GM12891 (cell line): ENCODE data around the gene CAPZA1. TPM values are rescaled to one million over a fixed set of nuclear protein-coding genes. Genes with fewer than 3 reads are reported as not detected.
A peak's percentile ranks its signal among the peaks of the same experiment; 100 is the strongest.

Source experiments
- DNase-seq: peaks from one replicate; pipeline ENCODE4 v3.0.0; 2011; ENCODE audit warnings: low spot score; ENCODE audit not compliant: insufficient read length
- FAIRE-seq: peaks from 2 replicates; lab custom pipeline; 2011; peaks lifted over from hg19 to GRCh38; lab: Jason Lieb, UNC
- PAX5 ChIP-seq: IDR thresholded peaks from 2 replicates; pipeline ENCODE4 v1.6.1; 2011; ENCODE audit warnings: low read length, moderate library complexity, mild to moderate bottlenecking; ENCODE audit not compliant: insufficient read depth, severe bottlenecking
- POLR2A ChIP-seq: IDR thresholded peaks from 2 replicates; pipeline ENCODE4 v1.6.1; 2011; ENCODE audit warnings: low read depth, low read length, control low read depth
- POLR2AphosphoS5 ChIP-seq: IDR thresholded peaks from 2 replicates; pipeline ENCODE4 v1.6.1; 2011; ENCODE audit warnings: low read depth, low read length, control low read depth
- POU2F2 ChIP-seq: IDR thresholded peaks from 2 replicates; pipeline ENCODE4 v1.6.1; 2011; ENCODE audit warnings: low read depth, mild to moderate bottlenecking, control low read depth, low read length, moderate library complexity
- SPI1 ChIP-seq: IDR thresholded peaks from 2 replicates; pipeline ENCODE4 v1.6.1; 2011; ENCODE audit warnings: low read depth, low read length, control low read depth
- TAF1 ChIP-seq: IDR thresholded peaks from 2 replicates; pipeline ENCODE4 v1.6.1; 2011; ENCODE audit warnings: low read depth, low read length, control low read depth
- polyA plus RNA-seq: library from polyadenylated mRNA; unstranded; fragments of >200 nt; gene quantifications from one replicate; pipeline ENCODE4 v1.2.1, GENCODE V29; 2012; ENCODE audit warnings: low read depth, missing spikeins, inconsistent platforms; ENCODE audit not compliant: missing spikeins

CAPZA1 gene
- 126 TPM for polyA plus RNA-seq

DNA sequence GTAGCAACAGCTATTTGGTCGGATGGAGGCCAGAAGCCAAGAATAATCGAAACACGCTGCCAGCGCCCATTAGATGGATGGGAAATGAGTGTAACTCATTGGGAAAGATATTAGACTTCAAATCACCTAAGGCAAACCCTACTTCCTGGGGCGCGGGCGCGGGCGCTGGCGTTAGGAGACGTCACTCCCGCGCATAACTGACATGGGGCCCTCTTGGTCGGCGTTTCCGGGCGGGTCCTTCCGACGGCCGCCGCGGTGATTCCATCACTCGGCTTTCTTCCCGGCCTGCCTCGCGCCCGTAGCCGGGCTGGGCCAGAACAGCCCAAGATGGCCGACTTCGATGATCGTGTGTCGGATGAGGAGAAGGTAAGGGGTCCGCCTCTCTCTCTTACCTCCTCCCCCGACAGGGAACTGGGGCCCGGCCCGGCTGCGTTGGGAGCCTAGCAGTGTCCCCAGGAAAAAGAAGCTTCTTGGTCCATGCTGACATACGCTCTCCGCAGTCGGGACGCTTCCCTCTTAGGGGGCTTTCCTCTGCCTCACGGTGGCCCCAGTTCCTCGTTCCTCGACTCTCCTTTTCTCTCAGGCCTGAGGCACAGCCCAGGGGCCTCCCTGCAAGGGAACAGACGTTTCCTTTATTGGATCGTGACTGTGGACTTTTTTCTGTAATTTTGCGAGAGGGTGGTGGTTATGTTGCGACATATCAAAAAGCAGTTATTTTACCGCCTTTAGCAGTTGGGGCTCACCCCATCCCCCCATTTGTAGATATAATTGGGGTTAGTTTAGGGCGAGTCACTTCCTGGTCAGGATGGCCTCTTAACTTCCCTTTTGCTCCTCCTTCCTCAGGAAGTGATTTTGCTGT lies at the start of gene CAPZA1:
CAPZA1 (plus strand) TSS at position 315 of the 859 bp plus-strand sequence; CDS start at position 328, 13 bp downstream.
- TF ChIP-seq TAF1 = peak; percentile 97
- peak; percentile 57 for TF ChIP-seq SPI1
- peak; percentile 94 for TF ChIP-seq POLR2A
- TF ChIP-seq POU2F2 = peak; percentile 22; the same call in 1 of the 2 replicates
- TF ChIP-seq PAX5 = no peak
- TF ChIP-seq POLR2AphosphoS5 = peak; percentile 96
- FAIRE-seq (peak; percentile 88), DNase-seq (peak; percentile 68)

DNA sequence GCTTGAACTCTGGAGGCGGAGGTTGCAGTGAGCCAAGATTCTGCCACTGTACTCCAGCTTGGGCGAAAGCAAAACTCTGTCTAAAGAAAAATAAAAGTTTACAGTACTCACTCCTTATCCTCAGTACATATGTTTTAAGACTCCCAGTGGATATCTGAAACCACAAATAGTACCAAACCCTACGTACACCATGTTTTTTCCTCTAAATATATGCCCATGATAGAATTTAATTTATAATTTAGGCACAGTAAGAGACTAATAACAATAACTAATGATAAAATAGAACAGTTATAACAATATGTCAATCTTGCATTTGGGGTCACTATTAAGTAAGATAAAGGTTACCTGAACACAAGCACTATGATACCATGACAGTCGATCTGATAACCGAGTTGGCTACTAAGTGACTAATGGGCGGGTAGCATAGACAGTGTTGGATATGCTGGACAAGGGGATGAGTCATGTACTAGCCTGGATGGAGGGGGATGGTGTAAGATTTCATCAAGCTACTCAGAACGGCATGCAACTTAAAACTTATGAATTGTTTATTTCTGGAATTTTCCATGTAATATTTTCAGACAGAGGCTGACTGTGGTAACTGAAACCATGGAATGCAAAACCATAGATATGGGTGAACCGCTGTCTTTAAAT lies 44.4 kb upstream of the CAPZA1 start:
- FAIRE-seq (no peak), DNase-seq (no peak)
- TF ChIP-seq POU2F2 (no peak), POLR2A (no peak), POLR2AphosphoS5 (no peak), SPI1 (no peak), PAX5 (no peak), TAF1 (no peak)

DNA sequence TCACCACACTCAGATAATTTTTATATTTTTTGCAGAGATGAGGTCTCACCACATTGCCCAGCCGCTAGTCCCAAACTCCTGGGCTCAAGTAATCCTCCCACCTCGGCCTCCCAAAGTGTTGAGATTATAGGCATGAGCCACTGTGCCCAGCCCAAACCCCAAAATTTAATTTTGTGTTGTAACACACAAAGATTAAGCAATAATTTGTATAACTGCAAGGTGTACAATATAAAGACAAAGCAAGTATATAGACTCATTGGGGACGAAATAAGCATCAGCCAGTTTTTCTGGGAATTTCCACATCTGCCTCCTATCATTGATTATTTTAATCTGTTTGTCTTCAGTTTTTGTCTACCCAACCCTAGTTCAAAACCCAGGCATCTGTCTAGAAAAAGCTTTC lies 43.4 kb upstream of the CAPZA1 start:
- FAIRE-seq = no peak
- no peak for TF ChIP-seq POLR2A
- TF ChIP-seq SPI1 = no peak
- TF ChIP-seq POLR2AphosphoS5 = no peak
- TF ChIP-seq PAX5 = no peak
- no peak for TF ChIP-seq POU2F2
- no peak for TF ChIP-seq TAF1
- no peak for DNase-seq

GRCh38 chr1:112579801-112580510 lies 39.7 kb upstream of the CAPZA1 start:
- FAIRE-seq (no peak), DNase-seq (no peak)
- TF ChIP-seq PAX5 (no peak), TAF1 (no peak), SPI1 (no peak), POU2F2 (no peak)

DNA sequence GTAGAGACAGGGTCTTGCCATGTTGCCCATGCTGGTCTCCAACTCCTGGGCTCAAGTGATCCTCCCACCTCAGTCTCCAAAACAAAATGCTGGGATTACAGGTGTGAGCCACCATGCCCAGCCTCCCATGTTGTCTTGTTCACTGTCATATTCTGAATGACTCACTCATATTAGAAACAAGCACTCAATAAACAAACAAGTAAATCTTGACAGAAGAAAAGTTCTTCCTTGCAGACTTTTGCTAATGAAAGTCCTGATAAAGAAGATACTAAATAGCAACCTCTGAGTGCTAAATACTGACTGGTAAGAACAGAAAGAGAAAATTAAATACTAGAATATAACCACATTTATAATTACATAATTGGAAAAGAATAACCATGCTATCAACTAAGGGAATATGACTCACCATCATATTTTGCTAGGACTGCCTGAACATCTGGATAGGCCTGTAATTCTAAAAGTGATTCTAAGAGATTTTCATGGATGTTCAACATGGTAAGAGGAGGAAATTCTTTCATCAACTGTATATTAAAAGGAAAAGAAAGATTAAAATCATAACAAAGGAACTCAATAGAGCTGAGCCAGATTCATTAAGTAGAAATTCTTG lies 37.9 kb upstream of the CAPZA1 start:
- DNase-seq (no peak), FAIRE-seq (no peak)
- no peak for TF ChIP-seq POU2F2
- TF ChIP-seq POLR2AphosphoS5 = no peak
- TF ChIP-seq SPI1 = no peak
- TF ChIP-seq PAX5 = no peak
- no peak for TF ChIP-seq TAF1
- no peak for TF ChIP-seq POLR2A

DNA sequence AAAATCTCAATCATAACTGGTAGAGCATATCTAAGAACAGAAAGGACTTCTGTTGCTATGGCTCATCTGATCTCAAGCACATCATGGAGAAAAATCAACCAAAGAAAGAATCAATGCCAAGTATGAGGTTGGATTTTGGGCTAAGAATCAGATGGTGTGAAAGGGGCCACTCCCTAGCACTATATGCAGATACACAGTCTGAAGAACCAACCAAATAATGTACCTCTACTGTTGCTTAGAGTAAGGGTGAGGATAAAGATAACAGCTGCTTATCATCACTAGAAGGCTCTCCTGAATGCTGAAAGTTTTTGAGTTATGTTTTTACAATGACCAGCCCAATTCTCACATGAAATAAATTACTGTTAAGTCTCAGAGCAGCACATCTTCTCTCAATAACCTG lies 36.3 kb upstream of the CAPZA1 start:
- DNase-seq = no peak
- no peak for TF ChIP-seq POU2F2
- TF ChIP-seq SPI1 = no peak
- no peak for TF ChIP-seq POLR2A
- TF ChIP-seq TAF1 = no peak
- TF ChIP-seq POLR2AphosphoS5 = no peak
- TF ChIP-seq PAX5 = no peak

GRCh38 chr1:112589766-112590165 lies 29.9 kb upstream of the CAPZA1 start:
- no peak for FAIRE-seq
- no peak for DNase-seq
- no peak for TF ChIP-seq TAF1
- TF ChIP-seq SPI1 = no peak
- TF ChIP-seq POLR2A = no peak
- no peak for TF ChIP-seq POU2F2
- no peak for TF ChIP-seq POLR2AphosphoS5
- TF ChIP-seq PAX5 = no peak

More for the DNA sequence above, 36.3 kb upstream of the CAPZA1 start:
- FAIRE-seq = peak; percentile 38

- TF ChIP-seq POU2F2 (no peak), POLR2A (no peak), SPI1 (no peak), POLR2AphosphoS5 (no peak), PAX5 (no peak), TAF1 (no peak)
- FAIRE-seq (no peak), DNase-seq (no peak)
These were observed 25.3 kb upstream of the CAPZA1 start for GRCh38 chr1:112594208-112594876.
